ENCODE data around the gene LGALS14. TPM values are rescaled to one million over a fixed set of nuclear protein-coding genes. Genes with fewer than 3 reads are reported as not detected.

The LGALS14 gene
- total RNA-seq, 1 experiment from 2014 or later = not detected

DNA sequence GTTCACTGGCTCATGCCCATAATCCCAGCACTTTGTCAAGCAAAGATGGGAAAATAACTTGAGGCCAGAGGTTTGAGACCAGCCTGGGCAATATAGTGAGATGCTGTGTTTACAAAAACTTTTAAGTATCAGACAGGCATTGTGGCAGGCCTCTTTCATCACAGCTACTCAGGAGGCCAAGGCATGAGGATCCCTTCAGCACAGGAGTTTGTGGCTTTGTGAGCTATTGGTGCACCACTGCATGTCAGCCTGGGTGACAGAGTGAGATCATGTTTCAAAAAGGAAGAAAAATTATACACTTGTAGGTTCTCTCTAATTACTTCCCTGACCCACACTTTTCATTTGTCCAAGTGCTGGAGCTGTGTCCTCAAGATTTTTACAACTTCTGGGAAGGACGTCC lies 11.5 kb upstream of the LGALS14 start:
- Histone ChIP-seq H3K9me2 (ENCODE audit: insufficient read depth) (no peaks in the 10 kb centered on the region), H3K4me1 (replicated peaks; ENCODE audit: insufficient read depth) (no peaks in the 10 kb centered on the region), H3K27me3 (ENCODE audit: insufficient read depth, low read depth) (peaks cover 12% of the 10 kb centered on the region), H3K36me3 (ENCODE audit: low read depth) (no peaks in the 10 kb centered on the region), H3F3A (ENCODE audit: insufficient read depth, low read depth) (no peaks in the 10 kb centered on the region), H3K4me2 (no peak overlapping the region), H3K9me3 (ENCODE audit: insufficient read depth, low read depth) (no peaks in the 10 kb centered on the region), H3K4me3 (no peak overlapping the region), H2AFZ (no peak overlapping the region), H3K79me2 (ENCODE audit: low read depth) (no peaks in the 10 kb centered on the region), H3K27ac (no peak overlapping the region), H4K20me1 (ENCODE audit: insufficient read depth) (no peaks in the 10 kb centered on the region)
- BruUV-seq (replicated peaks) = no TSS peak
- DNase-seq = no peak
- TF ChIP-seq, protein P1, sequence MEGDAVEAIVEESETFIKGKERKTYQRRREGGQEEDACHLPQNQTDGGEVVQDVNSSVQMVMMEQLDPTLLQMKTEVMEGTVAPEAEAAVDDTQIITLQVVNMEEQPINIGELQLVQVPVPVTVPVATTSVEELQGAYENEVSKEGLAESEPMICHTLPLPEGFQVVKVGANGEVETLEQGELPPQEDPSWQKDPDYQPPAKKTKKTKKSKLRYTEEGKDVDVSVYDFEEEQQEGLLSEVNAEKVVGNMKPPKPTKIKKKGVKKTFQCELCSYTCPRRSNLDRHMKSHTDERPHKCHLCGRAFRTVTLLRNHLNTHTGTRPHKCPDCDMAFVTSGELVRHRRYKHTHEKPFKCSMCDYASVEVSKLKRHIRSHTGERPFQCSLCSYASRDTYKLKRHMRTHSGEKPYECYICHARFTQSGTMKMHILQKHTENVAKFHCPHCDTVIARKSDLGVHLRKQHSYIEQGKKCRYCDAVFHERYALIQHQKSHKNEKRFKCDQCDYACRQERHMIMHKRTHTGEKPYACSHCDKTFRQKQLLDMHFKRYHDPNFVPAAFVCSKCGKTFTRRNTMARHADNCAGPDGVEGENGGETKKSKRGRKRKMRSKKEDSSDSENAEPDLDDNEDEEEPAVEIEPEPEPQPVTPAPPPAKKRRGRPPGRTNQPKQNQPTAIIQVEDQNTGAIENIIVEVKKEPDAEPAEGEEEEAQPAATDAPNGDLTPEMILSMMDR (conservative IDR thresholded peaks at IDR 0.05) = no peak
- no peak for TF ChIP-seq EZH2 (IDR thresholded peaks at IDR 0.05; ENCODE audit: low read depth)
- intact Hi-C loops (cut with micrococcal nuclease; ENCODE audit: unreplicated experiment) = loop anchor here (1.0 kb wide), 1 partner anchor 15 kb away; no protein-coding TSS in a partner anchor
- POLR2A ChIA-PET (ENCODE audit: unreplicated experiment) = no interaction called here
- CTCF ChIA-PET = no interaction called here

DNA sequence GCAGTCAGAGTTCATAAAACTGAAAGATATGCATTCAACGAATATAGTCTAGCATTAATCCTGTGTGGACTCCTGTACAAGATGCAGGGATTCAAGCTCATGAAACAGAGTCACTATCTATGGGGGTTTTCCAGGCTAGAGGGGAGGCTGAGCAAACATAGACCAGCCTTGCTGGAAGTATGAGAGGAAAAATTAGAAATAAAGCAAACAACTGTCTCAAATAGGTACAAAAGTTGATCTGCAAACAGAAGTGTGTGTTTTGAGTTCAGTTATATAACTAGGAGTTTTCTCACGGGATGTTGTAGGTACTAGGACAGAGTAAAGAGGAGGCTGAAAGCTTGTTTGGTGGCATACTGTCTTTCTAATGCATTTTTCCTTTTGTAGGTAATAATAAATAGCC lies 8.5 kb upstream of the LGALS14 start:
- ChIA-PET CTCF (no interaction called here), POLR2A (ENCODE audit: unreplicated experiment) (no interaction called here)
- Histone ChIP-seq H3K4me2 (no peak overlapping the region), H3K79me2 (ENCODE audit: low read depth) (no peaks in the 10 kb centered on the region), H3K4me1 (replicated peaks; ENCODE audit: insufficient read depth) (no peaks in the 10 kb centered on the region), H3F3A (ENCODE audit: insufficient read depth, low read depth) (no peaks in the 10 kb centered on the region), H3K4me3 (no peak overlapping the region), H2AFZ (no peak overlapping the region), H3K27me3 (ENCODE audit: insufficient read depth, low read depth) (peaks cover 21% of the 10 kb centered on the region), H4K20me1 (ENCODE audit: insufficient read depth) (no peaks in the 10 kb centered on the region), H3K27ac (no peak overlapping the region), H3K36me3 (ENCODE audit: low read depth) (no peaks in the 10 kb centered on the region), H3K9me2 (ENCODE audit: insufficient read depth) (no peaks in the 10 kb centered on the region), H3K9me3 (ENCODE audit: insufficient read depth, low read depth) (no peaks in the 10 kb centered on the region)
- TF ChIP-seq EZH2 (IDR thresholded peaks at IDR 0.05; ENCODE audit: low read depth) = no peak
- TF ChIP-seq, protein P1 (conservative IDR thresholded peaks at IDR 0.05) = no peak
- intact Hi-C loops (cut with micrococcal nuclease; ENCODE audit: unreplicated experiment) = no loop called here
- no TSS peak for BruUV-seq (replicated peaks)
- no peak for DNase-seq

DNA sequence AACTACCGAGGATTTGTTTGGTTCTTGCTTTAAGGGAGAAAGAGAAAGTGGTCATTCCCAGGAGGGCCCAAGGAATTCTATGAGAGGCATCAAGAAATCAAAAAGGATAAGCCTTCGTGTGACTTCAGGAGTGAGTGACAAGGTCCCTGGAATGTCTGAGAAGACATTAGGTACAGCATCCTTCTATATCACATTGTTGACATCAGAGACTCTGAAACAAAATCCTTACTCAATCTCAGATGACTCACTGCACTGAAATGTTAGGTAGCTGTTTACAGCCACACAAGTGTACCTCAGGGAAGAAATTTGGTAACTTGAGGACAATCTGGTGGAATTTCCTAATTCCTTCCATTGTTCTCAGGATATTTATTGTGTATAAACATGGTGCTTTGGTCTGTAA lies 7.9 kb upstream of the LGALS14 start:
- Histone ChIP-seq H3F3A (ENCODE audit: insufficient read depth, low read depth) (no peaks in the 10 kb centered on the region), H3K27ac (no peak overlapping the region), H4K20me1 (ENCODE audit: insufficient read depth) (no peaks in the 10 kb centered on the region), H2AFZ (no peak overlapping the region), H3K36me3 (ENCODE audit: low read depth) (no peaks in the 10 kb centered on the region), H3K9me3 (ENCODE audit: insufficient read depth, low read depth) (no peaks in the 10 kb centered on the region), H3K79me2 (ENCODE audit: low read depth) (no peaks in the 10 kb centered on the region), H3K4me2 (no peak overlapping the region), H3K9me2 (ENCODE audit: insufficient read depth) (no peaks in the 10 kb centered on the region), H3K4me1 (replicated peaks; ENCODE audit: insufficient read depth) (no peaks in the 10 kb centered on the region), H3K4me3 (no peak overlapping the region), H3K27me3 (ENCODE audit: insufficient read depth, low read depth) (peaks cover 22% of the 10 kb centered on the region)
- no TSS peak for BruUV-seq (replicated peaks)
- intact Hi-C loops (cut with micrococcal nuclease; ENCODE audit: unreplicated experiment) = no loop called here
- CTCF ChIA-PET = no interaction called here
- TF ChIP-seq, protein P1 (conservative IDR thresholded peaks at IDR 0.05) = no peak
- TF ChIP-seq EZH2 (IDR thresholded peaks at IDR 0.05; ENCODE audit: low read depth) = no peak
- peak in 1 of 2 experiments; percentile 73 for DNase-seq
- POLR2A ChIA-PET (ENCODE audit: unreplicated experiment) = no interaction called here

Data from PC-9 (cell line).